K562 (cell line): ENCODE data around the gene ZEB2. TPM values are rescaled to one million over a fixed set of nuclear protein-coding genes. Genes with fewer than 3 reads are reported as not detected.

ENCODE experiments used
- BCL6 ChIP-seq: fragments of 250-450 bp; sonication (Bioruptor Pico); IDR thresholded peaks from 2 replicates; pipeline ENCODE4 v1.4.0; 2020
- BRD9 ChIP-seq: fragments of 450-650 bp; IDR thresholded peaks from 2 replicates; pipeline ENCODE4 v1.6.1; 2018; ENCODE audit warnings: low read depth; ENCODE audit not compliant: partially characterized antibody
- CEBPB ChIP-seq: fragments of 450-650 bp; IDR thresholded peaks from 2 replicates; pipeline ENCODE4 v1.6.1; 2016; ENCODE audit warnings: missing genetic modification characterization, missing compliant biosample characterization
- ELF2 ChIP-seq: fragments of 250-450 bp; sonication (Bioruptor Pico); IDR thresholded peaks from 2 replicates; pipeline ENCODE4 v1.5.0; 2021; ENCODE audit warnings: mild to moderate bottlenecking
- FIP1L1 ChIP-seq: fragments of 200-400 bp; formaldehyde crosslinking; IDR thresholded peaks from 2 replicates; pipeline ENCODE4 v1.6.1; 2018; ENCODE audit warnings: mild to moderate bottlenecking, low read depth, low read length; ENCODE audit not compliant: poor library complexity, severe bottlenecking
- FOXJ2 ChIP-seq: fragments of 200-800 bp; sonication (Bioruptor generic); IDR thresholded peaks from 2 replicates; pipeline ENCODE4 v1.6.1; 2016; ENCODE audit warnings: missing genetic modification characterization, missing compliant biosample characterization
- HNRNPL ChIP-seq: fragments of 200-400 bp; formaldehyde crosslinking; IDR thresholded peaks from 2 replicates; pipeline ENCODE4 v1.6.1; 2017; ENCODE audit warnings: low read depth, mild to moderate bottlenecking, low read length
- HOMEZ ChIP-seq: fragments of 250-450 bp; sonication (Bioruptor Pico); IDR thresholded peaks from 2 replicates; pipeline ENCODE4 v1.4.0; 2020; ENCODE audit warnings: mild to moderate bottlenecking, moderate library complexity
- POLR2AphosphoS5 ChIP-seq: IDR thresholded peaks from 2 replicates; pipeline ENCODE4 v1.6.1; 2011; ENCODE audit warnings: mild to moderate bottlenecking, low read depth, low read length, moderate library complexity; ENCODE audit not compliant: control insufficient read depth, insufficient read depth
- PTTG1 ChIP-seq: fragments of 450-650 bp; IDR thresholded peaks from 2 replicates; pipeline ENCODE4 v1.6.1; 2016; ENCODE audit warnings: low read depth, mild to moderate bottlenecking, missing genetic modification characterization, missing compliant biosample characterization
- SAFB2 ChIP-seq: fragments of 200-400 bp; formaldehyde crosslinking; IDR thresholded peaks from 2 replicates; pipeline ENCODE4 v1.6.1; 2018; ENCODE audit warnings: borderline replicate concordance, low read length, low read depth, moderate library complexity; ENCODE audit not compliant: severe bottlenecking
- SIN3A ChIP-seq, 2 experiments: fragments of 150-350 bp in 1 of 2; IDR thresholded peaks; 2 replicates each; pipeline ENCODE4 v1.6.1; 2011 to 2016; ENCODE audit warnings: borderline replicate concordance in 2 of 2, low read depth in 2 of 2, low read length in 2 of 2, mild to moderate bottlenecking in 2 of 2, moderate library complexity in 2 of 2; ENCODE audit not compliant: control insufficient read depth in 1 of 2
- SMAD1 ChIP-seq: fragments of 150-350 bp; IDR thresholded peaks from 2 replicates; pipeline ENCODE4 v1.6.1; 2014; ENCODE audit warnings: low read length, low read depth; ENCODE audit not compliant: partially characterized antibody
- SMAD4 ChIP-seq: fragments of 250-450 bp; sonication (Bioruptor Pico); conservative IDR thresholded peaks from 2 replicates; pipeline ENCODE4 v1.8.0; 2021; ENCODE audit warnings: inconsistent platforms, mild to moderate bottlenecking, moderate library complexity
- ZNF655 ChIP-seq: fragments of 250-450 bp; sonication (Bioruptor Pico); IDR thresholded peaks from 2 replicates; pipeline ENCODE4 v1.5.0; 2021
- ZNF717 ChIP-seq: fragments of 250-450 bp; sonication (Bioruptor Pico); IDR thresholded peaks from 2 replicates; pipeline ENCODE4 v1.5.0; 2021
- polyA plus RNA-seq, 8 experiments: library from polyadenylated mRNA; depleted of rRNA in 4 of 8; stranded (reverse) in 5 of 8; unstranded in 3 of 8; fragments of >200 nt; fragmentation: Nextera tagmentation in 2 of 8; fragmentation: Illumina TruSeq in 1 of 8; extraction: Ambion mirVana in 2 of 8; extraction: Trizol in 1 of 8; gene quantifications; 2 replicates each; pipeline versions ENCODE4 v1.2.1 to v1.2.3, GENCODE V29; 2011 to 2014; ENCODE audit warnings: inconsistent platforms in 1 of 8, missing spikeins in 1 of 8
- total RNA-seq, 7 experiments: library from RNA; depleted of rRNA in 6 of 7; stranded (reverse); fragments of >200 nt in 6 of 7; fragmentation: Illumina TruSeq in 2 of 7; extraction: Trizol in 2 of 7; gene quantifications; 2 replicates each; pipeline versions ENCODE4 v1.2.1 to v1.2.3, GENCODE V29; 2011 to 2021; ENCODE audit warnings: low replicate concordance in 1 of 7
- TF ChIP-seq, protein P1 (sequence below), 2 experiments: fragments of 450-650 bp in 1 of 2; IDR thresholded peaks; 2 replicates each; pipeline ENCODE4 v1.6.1; 2011 to 2017; ENCODE audit warnings: low read depth in 2 of 2, antibody characterized with exemption in 1 of 2, borderline replicate concordance in 1 of 2, low read length in 1 of 2, mild to moderate bottlenecking in 1 of 2, mixed read lengths in 1 of 2; ENCODE audit not compliant: control insufficient read depth in 1 of 2
- TF ChIP-seq, protein P2 (sequence below): fragments of 250-450 bp; sonication (Bioruptor Pico); IDR thresholded peaks from 2 replicates; pipeline ENCODE4 v1.8.0; 2021; ENCODE audit warnings: mild to moderate bottlenecking, moderate library complexity

The ZEB2 gene
- total and polyA plus RNA-seq, 9 of the 15 experiments (the other 6 are each of a cell fraction or from before 2014, with no cell fraction given) = 15.1 to 113 (median 72.3) TPM

DNA sequence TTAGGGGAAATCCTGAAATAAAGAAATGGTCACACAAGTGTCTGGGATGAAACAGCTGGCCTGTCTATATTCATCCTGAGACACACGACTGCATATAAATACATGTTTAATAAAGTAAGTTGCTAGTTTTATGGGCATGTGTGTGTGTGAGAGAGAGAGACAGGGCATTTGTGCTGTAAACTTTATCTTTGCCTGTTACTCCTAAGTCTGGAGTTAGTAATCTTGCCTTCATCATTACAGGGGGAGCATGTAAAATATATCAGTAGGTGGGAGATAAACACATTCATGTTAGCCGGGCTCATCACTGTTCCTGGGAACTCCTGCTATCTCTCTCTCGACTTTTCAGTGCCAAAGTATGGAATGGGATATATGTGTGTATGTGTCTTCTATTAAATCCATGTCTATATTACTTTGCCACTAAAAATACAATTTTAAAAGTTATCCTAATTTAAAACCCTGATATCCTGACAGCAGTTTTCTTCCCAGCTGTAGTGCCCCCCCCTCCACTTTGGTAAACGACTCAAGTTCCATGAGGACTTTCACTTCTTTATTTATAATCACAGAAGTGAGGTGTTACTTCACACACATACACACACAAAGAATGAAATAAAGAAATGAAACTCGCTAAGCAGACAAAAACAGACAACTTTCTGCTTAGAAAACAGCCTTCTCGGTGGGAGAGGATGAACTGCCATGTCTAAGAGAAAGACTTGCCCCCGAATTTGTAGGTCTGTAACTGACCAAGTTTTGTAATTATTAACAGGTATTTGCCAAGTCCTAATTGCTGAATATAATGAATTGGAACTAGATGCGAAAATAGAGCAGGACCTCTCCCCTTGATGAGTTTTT is 947 bp downstream of the ZEB2 start (continued):
- no peak for TF ChIP-seq CEBPB (tag)
- no peak for TF ChIP-seq HOMEZ (CRISPR knock-in tag)
- TF ChIP-seq SMAD1 = no peak
- no peak for TF ChIP-seq ZNF717 (CRISPR knock-in tag)
- no peak for TF ChIP-seq FIP1L1
- TF ChIP-seq FOXJ2 = no peak
- TF ChIP-seq, protein P1, sequence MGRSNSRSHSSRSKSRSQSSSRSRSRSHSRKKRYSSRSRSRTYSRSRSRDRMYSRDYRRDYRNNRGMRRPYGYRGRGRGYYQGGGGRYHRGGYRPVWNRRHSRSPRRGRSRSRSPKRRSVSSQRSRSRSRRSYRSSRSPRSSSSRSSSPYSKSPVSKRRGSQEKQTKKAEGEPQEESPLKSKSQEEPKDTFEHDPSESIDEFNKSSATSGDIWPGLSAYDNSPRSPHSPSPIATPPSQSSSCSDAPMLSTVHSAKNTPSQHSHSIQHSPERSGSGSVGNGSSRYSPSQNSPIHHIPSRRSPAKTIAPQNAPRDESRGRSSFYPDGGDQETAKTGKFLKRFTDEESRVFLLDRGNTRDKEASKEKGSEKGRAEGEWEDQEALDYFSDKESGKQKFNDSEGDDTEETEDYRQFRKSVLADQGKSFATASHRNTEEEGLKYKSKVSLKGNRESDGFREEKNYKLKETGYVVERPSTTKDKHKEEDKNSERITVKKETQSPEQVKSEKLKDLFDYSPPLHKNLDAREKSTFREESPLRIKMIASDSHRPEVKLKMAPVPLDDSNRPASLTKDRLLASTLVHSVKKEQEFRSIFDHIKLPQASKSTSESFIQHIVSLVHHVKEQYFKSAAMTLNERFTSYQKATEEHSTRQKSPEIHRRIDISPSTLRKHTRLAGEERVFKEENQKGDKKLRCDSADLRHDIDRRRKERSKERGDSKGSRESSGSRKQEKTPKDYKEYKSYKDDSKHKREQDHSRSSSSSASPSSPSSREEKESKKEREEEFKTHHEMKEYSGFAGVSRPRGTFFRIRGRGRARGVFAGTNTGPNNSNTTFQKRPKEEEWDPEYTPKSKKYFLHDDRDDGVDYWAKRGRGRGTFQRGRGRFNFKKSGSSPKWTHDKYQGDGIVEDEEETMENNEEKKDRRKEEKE (IDR thresholded peaks at IDR 0.05; ENCODE audit: borderline replicate concordance in 1 of 2, control insufficient read depth in 1 of 2, low read depth in 2 of 2, low read length in 1 of 2) = no peak
- TF ChIP-seq BCL6 = no peak
- TF ChIP-seq ELF2 (CRISPR knock-in tag) = 0 out of 2 replicates have a peak, but pooled peaks have one; percentile 13
- no peak for TF ChIP-seq ZNF655 (CRISPR knock-in tag)
- peak; percentile 16 for TF ChIP-seq BRD9
- TF ChIP-seq SIN3A (IDR thresholded peaks at IDR 0.05; ENCODE audit: borderline replicate concordance in 2 of 2, control insufficient read depth in 1 of 2, low read depth in 2 of 2, low read length in 2 of 2) = peak; percentile 56 to 70; a peak in 1 of 4 replicates
- 0 out of 2 replicates have a peak, but pooled peaks have one; percentile 47 for TF ChIP-seq HNRNPL
- 0 out of 2 replicates have a peak, but pooled peaks have one; percentile 15 for TF ChIP-seq POLR2AphosphoS5
- TF ChIP-seq SMAD4 = 0 out of 2 replicates have a peak, but pooled peaks have one; percentile 18
- TF ChIP-seq PTTG1 (tag) = no peak
- TF ChIP-seq, protein P2, sequence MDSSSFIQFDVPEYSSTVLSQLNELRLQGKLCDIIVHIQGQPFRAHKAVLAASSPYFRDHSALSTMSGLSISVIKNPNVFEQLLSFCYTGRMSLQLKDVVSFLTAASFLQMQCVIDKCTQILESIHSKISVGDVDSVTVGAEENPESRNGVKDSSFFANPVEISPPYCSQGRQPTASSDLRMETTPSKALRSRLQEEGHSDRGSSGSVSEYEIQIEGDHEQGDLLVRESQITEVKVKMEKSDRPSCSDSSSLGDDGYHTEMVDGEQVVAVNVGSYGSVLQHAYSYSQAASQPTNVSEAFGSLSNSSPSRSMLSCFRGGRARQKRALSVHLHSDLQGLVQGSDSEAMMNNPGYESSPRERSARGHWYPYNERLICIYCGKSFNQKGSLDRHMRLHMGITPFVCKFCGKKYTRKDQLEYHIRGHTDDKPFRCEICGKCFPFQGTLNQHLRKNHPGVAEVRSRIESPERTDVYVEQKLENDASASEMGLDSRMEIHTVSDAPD (CRISPR knock-in tag) = no peak
- TF ChIP-seq SAFB2 = no peak
